ENCODE data around the gene AGMAT.

Gene AGMAT

DNA sequence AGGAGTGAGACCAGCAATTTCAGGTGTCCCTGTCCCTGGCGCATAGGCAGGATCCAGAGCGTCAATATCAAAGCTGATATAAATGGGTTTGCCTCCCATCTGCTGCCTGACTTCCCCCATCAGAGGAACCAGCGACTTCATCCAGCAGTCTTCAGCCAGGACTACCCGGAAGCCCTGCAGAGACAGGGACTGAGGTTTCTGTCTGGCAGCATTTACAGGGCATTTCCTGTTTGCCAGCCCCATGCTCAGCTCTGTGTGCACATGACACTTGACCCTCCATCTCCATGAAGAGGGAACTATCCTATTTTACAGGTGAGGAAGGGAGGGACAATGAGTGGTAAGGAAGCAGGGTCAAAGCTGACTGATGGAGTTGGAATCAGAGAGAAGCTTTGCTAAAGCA lies 7.2 kb downstream of the AGMAT start:
- Histone ChIP-seq H3K27ac (ENCODE audit: low read depth, low read length) (no peak overlapping the region), H3K9ac (ENCODE audit: low read depth, low read length) (no peak overlapping the region), H3K36me3 (ENCODE audit: control insufficient read depth, insufficient read depth, low read length) (peaks cover 9% of the 10 kb centered on the region)

GRCh38 chr1:15575549-15576150 lies 9.2 kb downstream of the AGMAT start:
- Histone ChIP-seq H3K4me1 (ENCODE audit: control insufficient read depth, insufficient read depth, low read length) (no peaks in the 10 kb centered on the region), H3K9me3 (ENCODE audit: control insufficient read depth, insufficient read depth, low read length) (no peaks in the 10 kb centered on the region), H3K27ac (ENCODE audit: low read depth, low read length) (no peak overlapping the region)

More for the DNA sequence above, 7.2 kb downstream of the AGMAT start:
- Histone ChIP-seq H3K9me3 (ENCODE audit: control insufficient read depth, insufficient read depth, low read length) (no peaks in the 10 kb centered on the region), H3K4me3 (ENCODE audit: low read depth, low read length) (no peak overlapping the region), H3K4me1 (ENCODE audit: control insufficient read depth, insufficient read depth, low read length) (no peaks in the 10 kb centered on the region), H3K27me3 (ENCODE audit: control insufficient read depth, insufficient read depth, low read length) (no peaks in the 10 kb centered on the region)

GRCh38 chr1:15574741-15575140 lies 10.1 kb downstream of the AGMAT start:
- H3K27me3 ChIP-seq (ENCODE audit: control insufficient read depth, insufficient read depth, low read length), result no peaks in the 10 kb centered on the region
- no peaks in the 10 kb centered on the region for H3K4me1 ChIP-seq (ENCODE audit: control insufficient read depth, insufficient read depth, low read length)
- H3K9ac ChIP-seq (ENCODE audit: low read depth, low read length), result no peak overlapping the region
- H3K9me3 ChIP-seq (ENCODE audit: control insufficient read depth, insufficient read depth, low read length), result no peaks in the 10 kb centered on the region
- no peak overlapping the region for H3K27ac ChIP-seq (ENCODE audit: low read depth, low read length)
- no peak overlapping the region for H3K4me3 ChIP-seq (ENCODE audit: low read depth, low read length)
- H3K36me3 ChIP-seq (ENCODE audit: control insufficient read depth, insufficient read depth, low read length), result peaks cover 22% of the 10 kb centered on the region

More at GRCh38 chr1:15575549-15576150, 9.2 kb downstream of the AGMAT start:
- Histone ChIP-seq H3K27me3 (ENCODE audit: control insufficient read depth, insufficient read depth, low read length) (no peaks in the 10 kb centered on the region), H3K4me3 (ENCODE audit: low read depth, low read length) (no peak overlapping the region), H3K36me3 (ENCODE audit: control insufficient read depth, insufficient read depth, low read length) (peaks cover 19% of the 10 kb centered on the region), H3K9ac (ENCODE audit: low read depth, low read length) (no peak overlapping the region)

GRCh38 chr1:15573477-15573876 lies 11.4 kb downstream of the AGMAT start:
- peak overlapping the region; percentile 12 for H3K27ac ChIP-seq (ENCODE audit: low read depth, low read length)
- H3K9me3 ChIP-seq (ENCODE audit: control insufficient read depth, insufficient read depth, low read length), result no peaks in the 10 kb centered on the region
- no peaks in the 10 kb centered on the region for H3K4me1 ChIP-seq (ENCODE audit: control insufficient read depth, insufficient read depth, low read length)
- no peak overlapping the region for H3K9ac ChIP-seq (ENCODE audit: low read depth, low read length)
- peaks cover 30% of the 10 kb centered on the region for H3K36me3 ChIP-seq (ENCODE audit: control insufficient read depth, insufficient read depth, low read length)
- no peaks in the 10 kb centered on the region for H3K27me3 ChIP-seq (ENCODE audit: control insufficient read depth, insufficient read depth, low read length)
- no peak overlapping the region for H3K4me3 ChIP-seq (ENCODE audit: low read depth, low read length)

- Histone ChIP-seq H3K4me3 (ENCODE audit: low read depth, low read length) (no peak overlapping the region), H3K36me3 (ENCODE audit: control insufficient read depth, insufficient read depth, low read length) (peaks cover 52% of the 10 kb centered on the region), H3K27me3 (ENCODE audit: control insufficient read depth, insufficient read depth, low read length) (no peaks in the 10 kb centered on the region), H3K27ac (ENCODE audit: low read depth, low read length) (no peak overlapping the region), H3K4me1 (ENCODE audit: control insufficient read depth, insufficient read depth, low read length) (no peaks in the 10 kb centered on the region), H3K9me3 (ENCODE audit: control insufficient read depth, insufficient read depth, low read length) (no peaks in the 10 kb centered on the region), H3K9ac (ENCODE audit: low read depth, low read length) (no peak overlapping the region)
These were observed 13.6 kb downstream of the AGMAT start for GRCh38 chr1:15571266-15571665.

DNA sequence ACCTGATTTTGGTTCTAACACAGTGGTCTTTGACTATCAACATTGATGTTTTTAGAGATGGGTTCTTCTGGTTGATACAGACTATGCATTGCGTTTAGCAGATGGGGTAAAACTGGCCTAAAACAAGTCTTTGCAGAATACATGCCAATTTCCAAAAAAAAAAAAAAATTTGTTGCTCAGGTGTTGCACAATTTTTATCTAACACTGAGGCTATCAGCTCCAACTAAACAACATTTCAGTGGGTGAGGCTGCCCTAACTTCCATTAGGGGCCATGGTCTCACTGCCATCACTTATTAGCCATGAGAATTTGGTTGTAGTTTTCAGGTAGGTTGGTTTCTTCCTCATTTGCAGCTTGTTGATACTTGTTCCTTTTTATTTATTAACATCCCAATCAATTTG lies 14.0 kb downstream of the AGMAT start:
- Histone ChIP-seq H3K4me3 (ENCODE audit: low read depth, low read length) (no peak overlapping the region), H3K27ac (ENCODE audit: low read depth, low read length) (no peak overlapping the region), H3K9me3 (ENCODE audit: control insufficient read depth, insufficient read depth, low read length) (no peaks in the 10 kb centered on the region)

GRCh38 chr1:15568387-15569073 lies 16.3 kb downstream of the AGMAT start:
- peaks cover 70% of the 10 kb centered on the region for H3K36me3 ChIP-seq (ENCODE audit: control insufficient read depth, insufficient read depth, low read length)

More for the DNA sequence above, 14.0 kb downstream of the AGMAT start:
- Histone ChIP-seq H3K36me3 (ENCODE audit: control insufficient read depth, insufficient read depth, low read length) (peaks cover 56% of the 10 kb centered on the region), H3K4me1 (ENCODE audit: control insufficient read depth, insufficient read depth, low read length) (no peaks in the 10 kb centered on the region), H3K27me3 (ENCODE audit: control insufficient read depth, insufficient read depth, low read length) (no peaks in the 10 kb centered on the region), H3K9ac (ENCODE audit: low read depth, low read length) (no peak overlapping the region)

DNA sequence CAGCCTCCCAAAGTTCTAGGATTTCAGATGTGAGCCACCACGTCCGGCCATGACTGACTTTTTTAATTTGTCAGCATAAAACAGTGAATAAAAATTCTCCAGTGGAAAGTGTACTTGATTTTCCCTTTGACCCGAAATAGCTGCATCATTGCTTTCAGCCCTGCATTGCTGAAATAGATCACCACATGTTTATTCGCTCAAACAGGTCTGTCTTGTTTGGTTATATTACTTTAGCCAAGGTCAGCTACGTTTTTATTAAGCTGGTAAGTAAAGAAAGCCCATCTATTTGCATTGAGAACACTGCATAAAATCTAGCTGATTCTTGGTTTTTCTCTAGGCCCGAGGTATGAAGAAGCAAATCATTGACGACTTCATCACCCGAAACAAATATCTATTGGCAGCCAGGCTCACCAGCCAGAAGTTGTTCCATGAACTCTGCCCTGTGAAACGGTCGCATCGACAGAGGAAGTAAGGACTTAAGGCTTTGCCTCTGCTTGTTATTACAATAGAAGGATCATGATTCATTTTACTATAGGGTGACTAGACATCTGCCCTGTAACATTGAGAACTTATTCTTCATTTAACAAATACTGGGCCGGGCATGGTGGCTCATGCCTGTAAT lies 25.6 kb downstream of the AGMAT start:
- Histone ChIP-seq H3K4me3 (ENCODE audit: low read depth, low read length) (no peak overlapping the region), H3K27ac (ENCODE audit: low read depth, low read length) (no peak overlapping the region), H3K4me1 (ENCODE audit: control insufficient read depth, insufficient read depth, low read length) (no peaks in the 10 kb centered on the region), H3K9me3 (ENCODE audit: control insufficient read depth, insufficient read depth, low read length) (no peaks in the 10 kb centered on the region), H3K36me3 (ENCODE audit: control insufficient read depth, insufficient read depth, low read length) (peaks cover 46% of the 10 kb centered on the region), H3K9ac (ENCODE audit: low read depth, low read length) (no peak overlapping the region), H3K27me3 (ENCODE audit: control insufficient read depth, insufficient read depth, low read length) (no peaks in the 10 kb centered on the region)

More at GRCh38 chr1:15568387-15569073, 16.3 kb downstream of the AGMAT start:
- H3K27me3 ChIP-seq (ENCODE audit: control insufficient read depth, insufficient read depth, low read length), result no peaks in the 10 kb centered on the region
- no peak overlapping the region for H3K9ac ChIP-seq (ENCODE audit: low read depth, low read length)
- no peak overlapping the region for H3K27ac ChIP-seq (ENCODE audit: low read depth, low read length)
- H3K4me1 ChIP-seq (ENCODE audit: control insufficient read depth, insufficient read depth, low read length), result no peaks in the 10 kb centered on the region
- H3K4me3 ChIP-seq (ENCODE audit: low read depth, low read length), result no peak overlapping the region
- no peaks in the 10 kb centered on the region for H3K9me3 ChIP-seq (ENCODE audit: control insufficient read depth, insufficient read depth, low read length)

- no peak overlapping the region for H3K4me3 ChIP-seq (ENCODE audit: low read depth, low read length)
- H3K4me1 ChIP-seq (ENCODE audit: control insufficient read depth, insufficient read depth, low read length), result no peaks in the 10 kb centered on the region
- H3K36me3 ChIP-seq (ENCODE audit: control insufficient read depth, insufficient read depth, low read length), result peaks cover 41% of the 10 kb centered on the region
- no peak overlapping the region for H3K9ac ChIP-seq (ENCODE audit: low read depth, low read length)
- H3K27ac ChIP-seq (ENCODE audit: low read depth, low read length), result no peak overlapping the region
- H3K9me3 ChIP-seq (ENCODE audit: control insufficient read depth, insufficient read depth, low read length), result no peaks in the 10 kb centered on the region
- no peaks in the 10 kb centered on the region for H3K27me3 ChIP-seq (ENCODE audit: control insufficient read depth, insufficient read depth, low read length)
These were observed 26.3 kb downstream of the AGMAT start for GRCh38 chr1:15558516-15558915.

DNA sequence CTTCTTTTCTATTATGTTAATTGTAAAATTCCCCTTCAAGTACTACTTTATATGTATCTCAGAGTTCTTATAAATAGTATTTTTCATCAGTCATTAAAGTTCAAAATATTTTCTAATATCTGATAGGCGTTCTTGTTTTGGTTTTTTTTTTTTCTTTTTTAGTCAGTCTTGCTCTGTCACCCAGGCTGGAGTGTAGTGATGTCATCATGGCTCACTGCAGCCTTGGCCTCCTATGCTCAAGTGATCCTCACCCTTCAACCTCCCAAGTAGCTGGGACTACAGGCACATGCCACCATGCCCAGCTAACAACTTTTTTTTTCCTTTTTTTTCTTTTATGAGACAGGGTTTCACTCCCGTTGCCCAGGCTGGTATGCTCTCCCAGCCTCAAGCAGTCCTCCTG lies 27.3 kb downstream of the AGMAT start:
- Histone ChIP-seq H3K27me3 (ENCODE audit: control insufficient read depth, insufficient read depth, low read length) (no peaks in the 10 kb centered on the region), H3K4me3 (ENCODE audit: low read depth, low read length) (no peak overlapping the region), H3K27ac (ENCODE audit: low read depth, low read length) (no peak overlapping the region), H3K4me1 (ENCODE audit: control insufficient read depth, insufficient read depth, low read length) (no peaks in the 10 kb centered on the region), H3K9ac (ENCODE audit: low read depth, low read length) (no peak overlapping the region), H3K36me3 (ENCODE audit: control insufficient read depth, insufficient read depth, low read length) (peaks cover 37% of the 10 kb centered on the region), H3K9me3 (ENCODE audit: control insufficient read depth, insufficient read depth, low read length) (no peaks in the 10 kb centered on the region)

- no peak overlapping the region for H3K4me3 ChIP-seq (ENCODE audit: low read depth, low read length)
- no peak overlapping the region for H3K27ac ChIP-seq (ENCODE audit: low read depth, low read length)
- H3K4me1 ChIP-seq (ENCODE audit: control insufficient read depth, insufficient read depth, low read length), result no peaks in the 10 kb centered on the region
- H3K9me3 ChIP-seq (ENCODE audit: control insufficient read depth, insufficient read depth, low read length), result no peaks in the 10 kb centered on the region
- peaks cover 31% of the 10 kb centered on the region for H3K36me3 ChIP-seq (ENCODE audit: control insufficient read depth, insufficient read depth, low read length)
- H3K27me3 ChIP-seq (ENCODE audit: control insufficient read depth, insufficient read depth, low read length), result no peaks in the 10 kb centered on the region
- no peak overlapping the region for H3K9ac ChIP-seq (ENCODE audit: low read depth, low read length)
These were observed 27.8 kb downstream of the AGMAT start for GRCh38 chr1:15557008-15557407.

Data from HUES48 (cell line).